ENCODE results near the gene SYT13.

DNA sequence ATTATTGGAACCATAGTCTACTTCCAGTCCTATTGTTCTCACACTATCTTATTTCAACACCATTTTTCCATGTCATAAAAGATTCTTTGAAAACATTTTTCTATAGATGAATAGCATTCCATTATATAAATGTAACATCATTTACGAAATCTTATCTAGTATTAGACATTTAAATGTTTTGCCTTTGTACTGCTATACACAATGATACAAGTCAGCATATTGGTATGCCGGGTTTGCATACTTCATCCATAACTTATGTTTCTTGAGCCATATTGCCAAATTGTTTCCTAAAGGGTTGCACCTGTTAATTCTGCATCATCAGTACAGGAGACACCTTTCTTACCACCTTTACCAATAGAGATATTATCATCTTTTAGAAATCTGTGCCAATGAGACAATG is 68.2 kb downstream of the SYT13 start:
- TF ChIP-seq POLR2AphosphoS5 (IDR thresholded peaks at IDR 0.05; ENCODE audit: low read depth, low read length) (no peak), POLR2A (IDR thresholded peaks at IDR 0.05; ENCODE audit: low read depth, low read length) (no peak), POU2F2 (IDR thresholded peaks at IDR 0.05; ENCODE audit: low read depth, low read length) (no peak)

All from GM12891 (cell line).